UCSD-AML1 (cell line): Measurements from ENCODE around the gene ADK.

Experiments
- DNase-seq: peaks from one replicate; lab custom pipeline; 2025; ENCODE audit not compliant: unreplicated experiment; lab: John Stamatoyannopoulos, UW

The ADK gene

GRCh38 chr10:74234569-74234968 is 83.5 kb downstream of the ADK start:
- DNase-seq = no peak

DNA sequence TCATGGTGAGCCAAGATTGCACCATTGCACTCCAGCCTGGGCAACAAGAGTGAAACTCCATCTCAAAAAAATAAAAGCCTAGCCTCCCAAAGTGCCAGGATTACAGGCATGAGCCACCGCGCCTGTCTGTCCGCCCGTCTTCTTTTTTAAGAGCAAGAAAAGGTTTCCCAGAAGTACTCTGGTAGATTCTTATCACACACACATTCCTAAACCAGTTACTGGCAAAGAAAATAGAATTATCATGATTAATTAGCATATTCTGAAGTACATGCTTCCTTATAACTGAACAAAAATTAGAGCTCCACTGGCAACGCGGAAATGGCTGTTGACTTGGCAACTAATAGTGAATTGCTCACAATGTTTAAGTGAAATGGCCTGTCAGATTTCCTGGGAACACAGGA is 87.0 kb downstream of the ADK start:
- no peak for DNase-seq

DNA sequence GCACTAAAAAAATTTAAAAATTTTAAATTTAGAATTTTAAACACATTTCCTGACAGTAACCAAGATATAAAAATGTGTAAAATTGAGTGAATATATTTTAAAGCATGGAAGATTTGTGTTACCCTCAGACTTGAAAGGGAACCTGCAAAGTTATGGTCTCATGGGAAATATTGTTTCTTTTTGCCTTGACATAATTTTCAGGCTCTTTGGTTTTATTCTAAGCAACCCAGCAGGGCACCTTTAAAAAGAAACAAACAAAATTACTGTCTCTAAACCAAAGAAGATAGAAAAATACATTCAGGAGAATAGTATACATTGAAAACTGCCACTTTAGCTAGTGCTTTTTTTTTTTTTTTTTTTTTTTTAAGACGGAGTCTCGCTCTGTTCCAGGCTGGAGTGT is 87.5 kb downstream of the ADK start:
- no peak for DNase-seq

GRCh38 chr10:74243067-74243466 is 92.0 kb downstream of the ADK start:
- DNase-seq = no peak

DNA sequence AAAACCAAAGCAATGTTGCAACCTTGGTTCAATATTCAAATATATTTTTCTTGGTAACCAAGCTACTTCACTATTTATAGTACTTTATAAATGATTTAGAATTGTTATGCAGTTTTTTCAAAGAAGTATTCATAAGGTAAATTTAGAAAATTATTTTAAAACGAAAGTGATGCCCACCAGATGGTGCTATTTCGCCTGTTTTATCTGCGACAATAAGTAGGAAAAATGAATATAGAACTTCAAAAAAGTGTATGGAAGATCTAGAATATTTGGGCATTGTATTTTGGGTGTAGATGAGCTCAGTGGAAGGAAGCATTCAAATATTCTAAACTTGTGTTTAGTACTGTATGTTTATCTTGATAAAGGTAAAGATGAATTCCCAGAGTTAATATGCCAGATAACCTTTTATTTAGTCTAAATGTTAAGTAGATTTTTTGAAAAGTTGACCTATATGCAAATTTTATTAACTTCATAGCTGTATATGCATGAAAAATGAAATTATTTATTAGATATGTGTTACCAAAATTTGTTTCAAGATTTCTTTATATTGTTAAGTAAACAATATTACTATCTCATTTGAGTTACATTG is 93.2 kb downstream of the ADK start:
- DNase-seq = no peak

DNA sequence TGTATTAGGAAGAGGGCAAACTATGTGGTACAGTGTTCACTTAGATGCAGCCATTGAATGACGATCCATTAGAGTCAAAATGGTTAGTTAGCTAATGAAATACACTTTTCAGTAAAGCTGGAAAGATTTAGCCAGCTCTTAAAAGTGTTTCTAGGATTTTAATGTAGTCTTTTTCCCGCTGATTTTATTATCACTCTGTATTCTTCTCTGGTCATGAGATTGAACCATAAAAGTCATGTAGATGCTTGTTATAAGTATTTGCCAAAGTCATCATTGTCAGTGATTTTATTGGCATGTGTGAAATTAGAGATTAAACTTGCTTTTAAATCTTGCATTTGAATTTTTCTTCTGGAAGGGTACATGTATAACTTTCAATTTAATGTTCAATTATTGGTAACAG is 93.8 kb downstream of the ADK start:
- DNase-seq = no peak

DNA sequence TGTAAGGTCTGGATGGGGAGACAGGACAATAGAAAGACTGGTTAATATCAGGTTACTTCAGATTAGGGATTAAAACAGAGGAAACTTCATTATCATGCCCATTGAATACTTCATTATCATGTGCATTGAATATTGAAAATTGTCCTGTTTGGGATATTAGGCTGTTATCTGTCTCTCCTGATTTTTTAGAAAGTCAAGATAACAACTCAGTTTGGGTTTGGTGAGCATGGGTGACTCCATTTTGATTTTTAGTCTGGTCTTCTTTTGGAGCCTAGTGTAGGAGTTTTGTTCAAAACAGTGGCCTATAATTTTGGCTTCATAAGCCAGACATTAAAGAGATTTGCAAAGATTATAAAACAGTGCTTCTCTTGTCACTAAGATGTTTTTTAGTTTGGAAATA is 95.5 kb downstream of the ADK start:
- DNase-seq = no peak

- no peak for DNase-seq
These were observed 98.8 kb downstream of the ADK start for GRCh38 chr10:74249865-74250264.

- DNase-seq = no peak
These were observed 104.2 kb downstream of the ADK start for GRCh38 chr10:74255214-74255613.

DNA sequence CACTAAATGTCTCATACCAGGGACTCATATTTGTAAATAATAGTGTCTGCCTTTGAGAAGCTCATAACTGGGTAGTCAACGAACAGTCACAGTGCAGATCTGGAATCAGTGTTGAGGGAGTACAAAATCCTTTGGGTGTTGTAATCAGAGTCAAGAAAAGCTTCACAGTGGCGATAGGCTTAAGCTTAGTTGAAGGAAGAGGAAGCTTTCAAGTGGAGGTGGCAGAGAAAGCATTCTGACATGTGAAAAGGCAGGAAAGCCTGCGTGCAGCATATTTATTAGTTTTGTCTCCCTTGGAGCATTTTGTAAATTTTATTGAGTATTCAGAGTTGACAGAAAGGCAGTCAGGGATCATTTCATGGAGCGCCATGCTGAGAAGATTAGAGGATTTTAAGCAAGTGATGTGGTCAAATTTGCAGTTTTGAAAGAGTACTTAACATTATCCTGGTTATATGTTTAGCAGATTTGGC is 104.9 kb downstream of the ADK start:
- no peak for DNase-seq

GRCh38 chr10:74262856-74263255 is 111.8 kb downstream of the ADK start:
- no peak for DNase-seq

- DNase-seq = no peak
These were observed 113.0 kb downstream of the ADK start for GRCh38 chr10:74263996-74264395.

GRCh38 chr10:74272288-74272687 is 121.3 kb downstream of the ADK start:
- DNase-seq = no peak

DNA sequence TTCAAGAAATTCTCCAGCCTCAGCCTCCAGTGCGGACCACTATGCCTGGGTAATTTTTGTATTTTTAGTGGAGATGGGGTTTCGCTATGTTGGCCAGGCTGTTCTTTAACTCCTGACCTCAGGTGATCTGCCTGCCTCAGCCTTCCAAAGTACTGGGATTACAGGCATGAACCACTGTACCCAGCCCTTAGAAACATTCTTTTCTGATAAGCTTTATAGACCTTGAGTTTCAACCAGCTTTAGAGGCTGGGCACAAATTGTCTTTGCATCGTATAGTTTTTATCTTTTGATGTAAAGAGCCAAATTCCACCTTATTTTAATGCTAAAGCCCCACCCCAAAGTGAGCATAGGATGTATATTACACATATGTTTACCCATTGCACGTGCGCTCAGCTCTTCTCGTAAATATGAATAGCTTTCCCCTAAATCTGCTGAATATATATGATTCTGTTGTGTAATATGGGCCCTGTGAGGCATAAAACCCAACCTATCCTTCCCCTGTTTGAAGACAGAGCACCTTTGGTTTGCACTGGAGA is 124.8 kb downstream of the ADK start:
- DNase-seq = no peak

GRCh38 chr10:74276416-74276815 is 125.4 kb downstream of the ADK start:
- no peak for DNase-seq

GRCh38 chr10:74282151-74282847 is 131.3 kb downstream of the ADK start:
- no peak for DNase-seq

- no peak for DNase-seq
These were observed 131.8 kb downstream of the ADK start for GRCh38 chr10:74282848-74283210.

- DNase-seq = no peak
These were observed 138.2 kb downstream of the ADK start for GRCh38 chr10:74289188-74289587.

DNA sequence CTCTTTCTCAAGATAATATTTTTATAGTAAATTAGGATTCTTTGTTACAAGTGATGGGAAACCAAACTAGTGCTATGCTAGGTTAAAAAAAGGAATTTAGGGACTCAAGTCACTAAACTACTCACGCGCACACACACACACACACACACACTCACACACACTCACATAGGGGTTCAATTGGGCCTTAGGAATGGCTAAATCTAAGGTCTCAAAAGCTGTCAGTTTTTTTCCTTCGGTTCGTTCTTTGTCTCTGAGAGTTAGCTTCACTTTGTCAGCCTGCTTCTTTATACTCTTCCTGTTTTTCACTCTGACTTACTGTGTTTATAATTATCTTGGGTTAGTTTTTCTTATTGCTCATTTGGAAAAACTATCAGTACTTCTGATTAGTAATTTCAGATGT is 138.9 kb downstream of the ADK start:
- DNase-seq = no peak

DNA sequence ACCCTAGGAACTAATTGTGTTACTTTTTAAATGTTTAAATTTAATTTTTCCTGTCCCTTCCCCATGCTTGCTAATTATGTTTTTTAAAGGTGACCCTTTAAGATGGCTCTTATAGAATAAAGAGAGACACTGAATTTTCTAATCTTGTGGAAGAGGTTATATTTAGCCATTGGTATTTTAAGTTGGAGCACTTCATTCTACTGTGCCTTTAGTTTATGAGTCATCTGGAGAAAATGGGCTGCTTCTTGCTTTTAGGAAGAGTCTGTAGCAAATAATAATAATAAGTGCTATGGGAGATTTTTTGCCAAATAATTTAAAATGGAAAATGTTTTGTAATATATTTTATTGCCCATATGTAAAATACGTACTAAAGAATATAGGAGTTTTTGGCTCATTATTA is 139.7 kb downstream of the ADK start:
- no peak for DNase-seq

DNA sequence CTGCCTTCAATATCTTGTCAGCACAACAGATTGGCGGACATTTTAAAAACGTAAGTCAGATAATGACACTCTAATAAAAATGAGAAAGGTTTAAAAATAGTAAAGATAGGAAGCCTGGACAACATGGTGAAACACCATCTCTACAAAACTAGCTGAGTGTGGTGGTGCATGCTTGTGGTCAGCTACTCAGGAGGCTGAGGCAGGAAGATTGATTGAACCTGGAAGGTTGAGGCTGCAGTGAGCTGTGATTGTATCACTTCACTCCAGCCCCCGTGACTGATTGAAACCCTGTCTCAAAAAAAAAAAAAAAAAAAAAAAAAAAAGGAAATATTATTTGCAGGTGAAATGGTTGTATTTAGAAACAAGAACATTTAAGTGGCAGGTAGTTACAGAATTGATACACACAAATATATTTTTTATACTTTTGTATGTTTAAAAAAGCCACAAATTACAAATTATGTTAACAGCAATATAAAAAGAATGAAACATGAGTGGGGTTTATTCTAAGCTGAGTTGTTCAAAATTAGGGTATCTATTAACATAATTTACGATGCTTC is 141.9 kb downstream of the ADK start:
- no peak for DNase-seq

DNA sequence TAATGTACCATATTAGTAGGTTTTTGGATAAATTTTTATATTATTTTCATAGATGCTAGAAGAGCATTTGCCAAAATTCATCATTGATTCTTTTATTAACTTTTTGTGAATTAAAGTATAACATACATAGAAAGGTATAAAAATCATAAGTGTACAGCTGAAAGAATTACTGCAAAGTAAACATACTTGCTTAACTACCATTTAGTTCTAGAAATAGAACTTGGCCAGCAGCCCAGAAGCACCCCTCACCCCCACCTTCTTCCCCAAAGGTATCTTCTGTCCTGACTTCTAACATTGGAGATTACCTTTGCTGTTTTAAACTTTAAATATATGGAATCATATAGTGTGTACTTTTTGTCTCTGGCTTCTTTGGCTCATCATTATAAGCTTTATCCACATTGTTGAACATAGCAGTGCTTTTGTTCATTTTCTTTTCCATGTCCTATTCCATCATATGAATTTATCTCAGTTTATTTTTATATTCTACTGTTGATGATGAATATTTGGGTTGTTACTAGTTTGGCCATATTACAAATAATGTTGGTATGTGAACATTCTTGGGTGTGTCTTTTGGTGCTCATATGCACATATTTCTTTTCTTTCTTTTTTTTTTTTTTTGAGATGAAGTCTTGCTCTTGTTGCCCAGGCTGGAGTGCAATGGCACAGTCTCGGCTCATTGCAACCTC is 142.8 kb downstream of the ADK start:
- no peak for DNase-seq
